ENCODE measurements around the gene HS3ST1. TPM values are rescaled to one million over a fixed set of nuclear protein-coding genes. Genes with fewer than 3 reads are reported as not detected.

Gene HS3ST1
- total RNA-seq, 1 donor from 2014 or later = 0.94 TPM

DNA sequence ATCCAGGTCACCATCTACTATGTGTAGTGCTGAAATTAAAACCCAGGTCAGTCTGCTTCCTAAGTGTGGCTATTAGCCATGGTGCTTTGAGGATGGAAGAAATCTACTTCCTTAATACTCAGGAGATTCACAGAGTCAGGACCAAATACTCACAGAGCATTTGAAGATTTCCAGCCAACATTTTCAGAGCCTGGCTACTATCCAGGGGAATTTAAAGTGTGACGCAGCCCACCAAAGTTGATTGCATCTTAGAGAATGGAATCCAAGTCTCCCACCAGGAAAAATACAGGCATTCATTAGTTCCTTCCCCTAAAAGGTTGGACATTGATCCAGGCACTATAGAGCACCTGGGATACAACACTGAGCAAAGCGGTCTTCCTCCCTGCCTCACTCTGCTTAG, 83.8 kb downstream of the HS3ST1 start:
- intact Hi-C loops (cut with micrococcal nuclease) = no loop called here
- no peak for ATAC-seq
- no peak for DNase-seq

GRCh38 chr4:11343536-11343935, 85.2 kb downstream of the HS3ST1 start:
- DNase-seq = no peak
- ATAC-seq = no peak
- intact Hi-C loops (cut with micrococcal nuclease) = no loop called here

Small RNA genes lying within 50 kb of the gene (microRNA-seq; reads per million reads assigned to microRNA genes)
- not detected for gene MIR572 (ENCODE audit: borderline number of aligned reads)

All from left ventricle myocardium superior (tissue), 1 donor.